ENCODE results near the gene EHMT1.
"Not testable (repeated sequence)": the region's sequence is repeated elsewhere in the genome, so short reads cannot be mapped to it uniquely, and the experiment has no call there.

Gene EHMT1

DNA sequence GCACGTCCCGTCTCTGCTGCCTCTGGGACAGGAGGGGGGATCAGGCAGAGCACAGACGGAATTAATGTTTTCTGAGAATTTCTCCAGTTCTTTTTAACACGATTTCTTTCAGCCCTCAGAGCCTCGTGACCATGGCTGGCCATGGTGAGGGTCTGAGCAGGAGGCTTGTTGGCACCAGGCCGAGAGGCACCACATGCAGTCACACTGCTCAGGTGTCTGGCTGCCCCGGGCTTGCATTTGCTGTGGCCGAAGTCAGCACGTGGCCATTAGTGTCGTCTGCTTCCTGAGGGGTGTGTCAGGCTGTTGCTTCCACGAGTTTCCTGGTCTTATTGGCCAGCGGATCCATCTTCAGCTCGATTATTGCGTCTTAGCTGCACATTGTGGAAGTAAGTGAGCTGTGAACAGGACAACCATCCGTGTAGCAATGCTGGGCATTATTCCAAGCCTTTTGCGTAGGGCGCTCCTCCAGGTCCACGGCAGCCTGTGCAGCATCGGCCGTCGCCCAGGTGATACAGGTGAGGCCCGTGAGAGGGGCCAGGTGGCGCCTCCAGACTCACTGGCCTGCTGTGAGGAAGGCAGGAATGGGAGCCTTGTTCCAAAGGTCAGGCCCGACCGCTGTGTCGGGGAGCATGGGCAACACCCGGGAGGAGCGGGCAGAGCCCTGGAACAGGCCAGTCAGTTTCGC lies 144.6 kb downstream of the EHMT1 start:
- DNase-seq: no peak

DNA sequence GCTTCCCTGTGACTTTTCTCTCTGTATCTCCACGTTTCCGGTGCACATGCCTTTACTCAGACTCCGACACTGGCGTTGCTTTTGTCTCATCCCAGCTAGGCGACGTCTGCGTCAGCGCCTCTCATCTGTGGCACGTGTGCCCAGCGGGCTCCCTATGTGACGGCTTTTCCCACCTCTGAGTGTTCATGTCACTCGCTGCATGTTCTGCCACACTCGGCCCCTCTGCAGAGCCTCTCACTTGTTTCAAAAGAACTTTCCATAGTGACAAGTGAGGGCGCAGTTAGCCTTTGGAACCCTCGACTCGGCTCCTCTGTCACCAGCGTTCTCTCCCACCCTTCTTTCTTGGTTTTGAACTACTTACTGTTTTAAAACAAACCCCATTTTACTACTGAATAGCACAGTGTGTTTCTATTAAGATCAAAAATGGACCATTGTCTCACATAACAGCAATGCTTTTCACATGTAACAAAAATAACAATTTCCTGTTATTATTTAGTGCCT lies 145.4 kb downstream of the EHMT1 start:
- no peak for DNase-seq

DNA sequence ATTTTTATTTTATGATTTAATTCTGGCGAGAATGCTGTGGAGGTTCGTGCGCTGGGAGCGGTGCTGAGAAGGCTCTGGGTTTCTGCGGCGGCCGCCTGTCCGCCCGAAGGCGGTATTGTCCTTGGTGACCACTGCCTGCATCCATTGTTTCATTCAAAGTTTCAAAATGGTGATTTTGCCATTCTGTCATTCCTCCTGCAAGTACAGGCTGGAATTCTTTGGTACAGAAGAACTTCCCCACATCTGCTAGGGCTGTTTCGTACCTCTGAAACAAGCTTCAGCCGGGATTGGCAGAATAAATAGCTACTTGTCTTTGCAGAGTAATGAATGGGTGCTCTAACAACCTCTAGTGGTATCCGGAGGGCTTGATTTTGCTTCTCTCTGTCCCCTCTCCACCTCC lies 146.2 kb downstream of the EHMT1 start:
- DNase-seq: no peak

DNA sequence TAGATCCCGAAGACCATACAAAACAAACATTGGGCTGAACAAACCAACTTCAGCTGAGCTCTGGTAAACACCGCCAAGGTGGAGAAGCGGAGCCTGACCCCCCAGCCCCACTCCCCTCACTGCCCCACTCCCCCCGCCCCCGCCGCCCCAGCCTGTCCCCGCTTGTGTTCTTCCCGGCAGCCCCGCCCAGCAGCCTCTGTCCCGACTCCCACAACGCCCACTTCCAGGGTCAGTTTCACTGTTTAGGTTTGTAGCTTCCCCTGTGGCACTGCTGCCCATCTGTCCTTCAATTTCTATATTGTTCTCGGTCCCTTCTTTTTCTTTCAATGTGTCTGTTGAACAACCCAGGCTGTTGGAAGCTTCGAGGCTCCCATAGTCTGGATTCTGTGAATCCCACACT lies 146.7 kb downstream of the EHMT1 start:
- no peak for DNase-seq

DNA sequence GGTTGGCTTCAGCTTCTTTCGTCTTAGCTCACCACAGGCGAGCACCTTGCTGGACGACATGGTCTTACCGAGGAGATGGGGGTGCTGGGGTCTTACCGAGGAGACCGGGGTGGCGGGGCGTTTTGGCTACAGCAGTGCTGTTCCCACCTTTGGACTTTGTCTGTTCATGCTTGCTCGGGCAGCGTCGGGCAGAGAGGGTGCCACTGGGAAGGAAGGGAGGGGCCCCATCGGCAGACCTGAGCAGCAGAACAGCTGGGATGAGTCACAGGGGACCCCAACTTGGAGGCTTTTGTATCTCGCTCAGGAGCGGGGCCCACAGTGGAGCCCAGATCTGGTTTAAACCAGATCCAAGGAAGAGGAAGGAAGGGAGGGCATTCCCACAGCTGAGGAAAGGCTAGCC lies 152.8 kb downstream of the EHMT1 start:
- no peak for DNase-seq

DNA sequence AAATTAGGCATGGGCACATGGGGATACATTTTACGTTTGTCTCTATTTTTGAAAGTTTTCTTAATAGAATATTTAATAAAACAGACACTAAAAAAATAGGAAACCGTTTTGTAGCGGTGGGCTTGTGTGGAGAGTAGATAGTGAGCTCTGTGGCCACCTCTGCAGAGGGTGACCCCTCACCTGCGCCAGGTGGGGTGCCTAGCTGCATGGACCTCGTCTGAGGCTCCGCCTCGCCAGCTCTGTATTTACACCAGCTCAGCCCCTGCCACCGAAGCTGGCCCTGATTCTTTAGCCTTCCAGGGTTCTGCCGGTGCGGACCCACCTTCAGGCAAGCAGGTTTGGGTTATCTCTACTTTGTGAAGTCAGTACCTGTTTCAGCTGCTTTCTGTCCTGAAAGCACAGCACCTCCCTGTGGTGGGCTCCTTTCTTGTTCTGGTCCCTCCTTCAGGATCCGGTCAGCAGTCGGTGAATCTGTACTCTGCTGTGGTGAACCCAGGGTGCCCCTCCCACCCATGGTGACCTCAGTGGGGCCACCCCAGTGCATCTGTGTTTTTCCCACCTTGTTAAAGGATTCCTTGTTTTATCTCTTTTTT lies 153.6 kb downstream of the EHMT1 start:
- no peak for DNase-seq

DNA sequence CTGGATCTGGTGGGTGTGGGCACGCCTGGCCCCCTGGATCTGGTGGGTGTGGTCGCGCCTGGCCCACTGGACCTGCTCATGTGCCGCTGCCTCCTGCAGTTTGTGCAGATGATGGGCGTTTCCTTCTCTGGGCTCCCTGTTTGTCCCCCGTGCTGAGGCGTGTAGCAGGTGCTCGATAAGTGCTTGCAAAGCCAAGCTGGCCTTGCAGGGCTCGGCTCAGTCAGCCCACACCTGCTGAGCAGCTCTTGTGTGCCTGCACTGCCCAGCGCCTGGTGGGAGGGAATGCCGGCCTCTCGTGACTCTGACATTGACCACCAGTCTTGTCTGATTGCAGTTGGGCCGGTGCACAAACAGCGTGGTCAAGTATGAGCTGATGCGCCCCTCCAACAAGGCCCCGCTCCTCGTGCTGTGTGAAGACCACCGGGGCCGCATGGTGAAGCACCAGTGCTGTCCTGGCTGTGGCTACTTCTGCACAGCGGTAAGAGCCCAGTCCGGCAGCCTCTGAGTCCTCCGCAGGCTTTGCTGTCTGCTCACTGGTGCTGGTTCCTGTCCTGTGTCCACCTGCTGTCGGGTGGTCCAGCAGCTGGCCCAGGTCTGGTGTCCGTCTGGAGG lies 156.1 kb downstream of the EHMT1 start:
- no peak for DNase-seq

DNA sequence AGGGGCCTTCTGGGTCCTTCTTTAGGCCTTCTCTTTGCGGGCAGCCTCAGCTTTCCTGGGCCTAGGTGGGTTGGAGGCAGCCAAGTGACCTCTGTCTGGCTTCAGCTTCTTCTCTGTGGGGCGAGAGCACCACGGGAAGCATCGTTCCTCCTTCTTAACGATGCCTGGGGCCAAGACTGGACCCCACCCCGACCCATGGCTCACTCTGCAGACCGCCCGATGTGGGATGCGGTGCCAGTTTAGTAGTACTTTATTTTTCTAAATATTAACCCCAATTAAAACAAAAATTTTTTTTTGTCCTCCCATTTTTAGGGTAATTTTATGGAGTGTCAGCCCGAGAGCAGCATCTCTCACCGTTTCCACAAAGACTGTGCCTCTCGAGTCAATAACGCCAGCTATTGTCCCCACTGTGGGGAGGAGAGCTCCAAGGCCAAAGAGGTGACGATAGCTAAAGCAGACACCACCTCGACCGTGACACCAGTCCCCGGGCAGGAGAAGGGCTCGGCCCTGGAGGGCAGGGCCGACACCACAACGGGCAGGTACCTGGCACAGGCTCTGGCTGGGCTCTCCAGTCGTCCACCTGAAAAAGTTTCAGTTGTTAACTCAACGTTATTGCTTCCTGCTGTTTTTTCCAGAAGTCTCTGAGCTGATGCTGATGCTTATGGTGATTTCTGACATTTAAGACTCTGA lies 157.6 kb downstream of the EHMT1 start:
- no peak for DNase-seq

DNA sequence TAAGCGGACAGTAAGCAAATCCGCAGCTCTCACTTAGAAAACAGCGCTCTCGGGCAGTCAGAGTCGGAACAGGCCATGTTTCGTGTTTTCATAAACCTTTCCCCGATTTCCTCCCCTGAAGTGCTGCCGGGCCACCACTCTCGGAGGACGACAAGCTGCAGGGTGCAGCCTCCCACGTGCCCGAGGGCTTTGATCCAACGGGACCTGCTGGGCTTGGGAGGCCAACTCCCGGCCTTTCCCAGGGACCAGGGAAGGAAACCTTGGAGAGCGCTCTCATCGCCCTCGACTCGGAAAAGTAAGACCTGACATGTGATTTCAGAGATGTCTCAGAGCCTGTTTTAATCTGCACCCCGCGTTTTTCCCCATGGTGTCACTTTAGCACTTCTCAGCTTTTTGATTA lies 159.0 kb downstream of the EHMT1 start:
- no peak for DNase-seq

DNA sequence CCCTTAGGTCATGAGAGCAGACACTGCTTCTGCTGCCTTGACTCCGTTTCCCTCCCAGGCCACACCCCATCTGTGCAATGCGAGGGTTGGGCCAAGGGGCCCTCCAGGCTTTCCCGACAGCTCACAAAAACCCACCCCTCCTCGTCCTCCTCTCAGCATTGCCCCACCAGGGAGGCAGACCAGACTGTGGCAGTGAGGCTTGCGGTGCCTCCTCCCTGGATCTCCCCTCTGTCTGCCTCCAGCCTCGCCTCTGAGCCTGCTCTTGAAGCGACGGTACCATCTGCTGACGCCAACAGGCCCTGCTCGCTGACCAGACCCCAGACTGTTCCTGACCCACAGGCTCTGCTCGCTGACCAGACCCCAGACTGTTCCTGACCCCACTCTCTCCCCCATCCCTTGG lies 159.5 kb downstream of the EHMT1 start:
- no peak for DNase-seq

DNA sequence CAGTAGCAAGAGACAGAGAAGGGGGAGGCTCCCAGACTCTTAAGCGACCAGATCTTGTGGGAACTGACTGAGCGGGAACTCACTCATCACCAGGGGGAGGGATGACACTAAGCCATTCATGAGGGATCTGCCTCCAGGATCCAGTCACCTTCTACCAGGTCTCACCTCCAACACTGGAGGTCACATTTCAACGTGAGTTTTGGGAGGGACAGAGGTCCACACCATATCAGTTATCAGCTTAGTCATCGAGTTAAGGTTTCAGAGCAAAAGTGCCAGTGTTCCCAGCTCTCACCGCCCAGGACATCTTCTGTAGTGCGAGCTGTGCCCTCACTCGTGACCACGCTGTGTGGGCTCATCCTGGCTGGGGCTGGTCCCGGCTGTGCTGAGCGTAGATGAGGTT lies 160.1 kb downstream of the EHMT1 start:
- DNase-seq: no peak

DNA sequence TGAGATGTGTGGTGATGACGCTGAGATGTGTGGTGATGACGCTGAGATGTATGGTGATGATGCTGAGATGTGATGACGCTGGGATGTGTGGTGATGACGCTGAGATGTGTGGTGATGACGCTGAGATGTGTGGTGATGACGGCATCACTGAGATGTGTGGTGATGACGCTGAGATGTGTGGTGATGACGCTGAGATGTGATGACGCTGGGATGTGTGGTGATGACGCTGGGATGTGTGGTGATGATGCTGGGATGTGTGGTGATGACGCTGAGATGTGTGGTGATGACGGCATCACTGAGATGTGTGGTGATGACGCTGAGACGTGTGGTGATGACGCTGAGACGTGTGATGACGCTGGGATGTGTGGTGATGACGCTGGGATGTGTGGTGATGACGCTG lies 161.2 kb downstream of the EHMT1 start:
- DNase-seq: not testable (repeated sequence)

DNA sequence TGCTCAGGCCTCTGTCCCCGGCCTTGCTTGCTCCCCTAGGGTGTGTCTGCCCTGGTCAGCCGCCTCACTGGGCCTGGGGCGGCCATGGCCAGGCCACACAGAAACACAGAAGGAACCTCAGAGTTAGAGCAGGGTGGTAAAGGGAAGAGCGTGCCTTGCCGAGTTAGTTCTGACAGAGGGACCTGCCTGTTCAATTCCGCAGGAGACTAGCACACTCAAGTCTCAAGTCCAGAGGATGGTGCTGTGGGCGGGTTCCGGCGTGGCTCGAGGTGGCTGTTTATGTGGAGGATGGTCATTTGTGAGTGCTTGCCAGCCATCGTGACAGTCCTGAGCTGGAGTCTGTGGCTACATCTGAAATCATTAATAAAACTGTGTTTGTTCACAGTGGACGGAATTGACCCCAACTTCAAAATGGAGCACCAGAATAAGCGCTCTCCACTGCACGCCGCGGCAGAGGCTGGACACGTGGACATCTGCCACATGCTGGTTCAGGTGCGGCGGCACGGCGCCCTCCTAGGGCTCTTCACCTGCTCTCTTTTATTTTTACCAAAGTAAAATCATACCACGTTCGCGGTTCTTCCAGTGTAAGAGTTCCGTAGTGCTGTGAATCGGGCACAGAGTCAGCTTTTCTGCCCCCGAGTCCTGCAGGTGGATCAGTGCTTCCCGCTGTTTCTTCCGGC lies 163.2 kb downstream of the EHMT1 start:
- DNase-seq: no peak

DNA sequence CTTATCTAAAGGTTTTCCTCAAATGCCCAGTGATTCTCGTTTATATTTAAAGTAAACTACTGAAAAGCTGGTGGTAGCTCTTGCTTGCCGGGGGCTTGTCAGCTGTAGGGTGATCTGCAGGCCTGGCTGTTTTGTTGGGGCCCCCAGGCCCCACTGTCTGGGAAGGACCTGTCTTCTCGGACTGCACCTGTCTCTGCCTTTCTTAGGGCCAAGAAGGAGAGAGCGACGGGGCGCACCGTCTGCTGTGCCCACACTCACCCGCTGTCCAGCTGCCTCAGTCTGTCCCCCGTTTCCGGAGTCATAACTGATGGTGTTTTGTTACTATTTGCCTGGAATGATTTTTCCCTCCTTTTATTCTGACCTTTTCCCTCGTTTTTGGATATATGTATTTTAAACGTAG lies 164.7 kb downstream of the EHMT1 start:
- no peak for DNase-seq

DNA sequence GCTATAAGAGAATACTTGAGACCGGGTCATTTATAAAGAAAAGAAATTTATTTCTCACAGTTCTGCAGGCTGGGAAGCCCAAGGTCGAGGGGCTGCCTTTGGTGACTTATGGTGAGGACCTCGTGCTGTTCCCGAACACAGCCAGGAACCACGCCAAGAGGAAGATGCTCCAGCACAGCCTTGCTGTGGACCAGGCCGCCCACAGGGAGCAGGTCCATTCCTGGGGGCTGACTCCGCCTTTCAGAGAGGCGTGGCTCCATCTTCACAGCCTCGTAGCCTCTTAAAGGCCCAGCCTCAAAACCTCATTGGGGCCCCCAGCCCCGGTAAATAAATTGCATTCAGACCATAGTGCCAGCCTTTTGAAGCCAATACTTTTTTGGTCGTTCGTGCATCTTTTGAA lies 165.2 kb downstream of the EHMT1 start:
- no peak for DNase-seq

DNA sequence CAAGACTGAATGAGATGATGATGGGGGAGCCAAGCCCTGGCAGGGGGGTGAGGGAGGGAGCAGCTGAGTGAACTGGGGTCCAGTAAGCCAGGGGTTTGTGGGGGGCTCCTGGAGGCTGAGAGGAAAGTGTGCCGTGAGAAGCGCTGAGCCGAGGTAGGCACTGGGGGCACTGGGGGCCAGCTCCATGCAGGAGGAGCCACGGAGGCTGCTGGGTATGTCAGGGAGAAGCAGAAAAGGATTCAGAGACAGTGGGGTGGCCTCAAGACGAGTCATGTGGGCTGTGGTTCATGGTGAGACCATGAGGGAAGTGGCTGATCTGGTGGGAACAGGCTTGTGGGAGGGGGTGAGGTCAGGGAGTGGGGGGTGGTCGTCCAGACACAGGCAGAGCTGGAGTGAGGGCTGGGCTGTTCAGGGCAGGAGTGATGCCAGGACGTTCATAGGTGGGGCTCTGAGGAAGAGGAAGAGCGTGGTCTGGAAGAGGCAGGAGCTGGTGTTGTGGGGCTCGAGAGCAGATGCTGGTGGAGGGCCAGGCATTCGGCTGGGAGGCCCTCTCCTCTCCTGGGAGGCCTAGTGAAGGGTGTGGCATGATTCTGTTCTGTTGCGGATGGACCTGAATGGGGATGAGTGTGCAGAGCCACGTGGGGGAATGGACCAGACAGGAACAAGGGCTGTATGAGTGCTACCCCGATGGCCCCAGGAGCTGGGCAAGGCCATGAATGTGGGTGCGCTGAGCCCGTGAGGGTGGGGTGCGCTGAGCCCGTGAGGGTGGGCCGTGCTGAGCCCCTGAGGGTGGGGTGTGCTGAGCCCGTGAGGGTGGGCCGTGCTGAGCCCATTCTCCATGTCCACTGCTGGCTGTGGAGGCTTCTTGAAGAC lies 166.1 kb downstream of the EHMT1 start:
- DNase-seq: no peak

DNA sequence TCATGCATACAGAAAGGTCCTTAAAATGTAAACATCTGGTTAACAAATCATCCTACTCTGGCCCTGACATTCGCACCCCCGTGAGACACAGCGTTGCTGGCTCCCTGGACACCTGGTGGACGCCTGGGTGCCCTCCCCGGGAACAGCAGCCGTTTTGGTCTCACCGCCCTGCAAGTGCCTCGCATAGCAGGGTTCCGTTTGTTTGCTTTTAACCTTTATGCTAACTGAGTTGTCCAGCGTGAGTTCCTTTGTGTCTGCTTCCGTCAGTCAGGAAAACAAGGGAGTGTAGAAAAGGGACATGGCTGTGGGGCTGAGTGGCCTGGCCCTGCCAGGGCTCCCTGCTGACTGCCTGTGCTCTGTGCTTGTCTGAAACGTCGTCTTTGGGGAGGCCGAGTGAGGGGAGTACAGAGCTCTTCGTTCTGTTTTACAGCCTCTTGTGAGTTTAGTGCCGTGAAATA lies 166.9 kb downstream of the EHMT1 start:
- no peak for DNase-seq

DNA sequence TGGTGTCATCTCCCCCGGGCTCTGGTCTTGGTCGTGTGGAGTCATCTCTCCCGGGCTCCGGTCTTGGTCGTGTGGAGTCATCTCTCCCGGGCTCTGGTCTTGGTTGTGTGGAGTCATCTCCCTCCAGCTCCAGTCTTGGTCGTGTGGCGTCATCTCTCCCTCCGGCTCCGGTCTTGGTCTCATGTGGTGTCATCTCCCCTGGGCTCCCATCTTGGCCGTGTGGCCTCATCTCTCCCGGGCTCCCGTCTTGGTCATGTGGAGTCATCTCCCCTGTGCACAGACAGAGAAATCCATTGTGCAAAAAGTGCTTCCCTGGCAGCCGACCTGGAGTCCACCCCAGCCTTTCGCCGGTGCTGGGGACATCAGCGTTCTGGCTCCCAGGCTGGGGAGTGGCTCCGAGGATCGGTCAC lies 167.7 kb downstream of the EHMT1 start:
- no peak for DNase-seq

DNA sequence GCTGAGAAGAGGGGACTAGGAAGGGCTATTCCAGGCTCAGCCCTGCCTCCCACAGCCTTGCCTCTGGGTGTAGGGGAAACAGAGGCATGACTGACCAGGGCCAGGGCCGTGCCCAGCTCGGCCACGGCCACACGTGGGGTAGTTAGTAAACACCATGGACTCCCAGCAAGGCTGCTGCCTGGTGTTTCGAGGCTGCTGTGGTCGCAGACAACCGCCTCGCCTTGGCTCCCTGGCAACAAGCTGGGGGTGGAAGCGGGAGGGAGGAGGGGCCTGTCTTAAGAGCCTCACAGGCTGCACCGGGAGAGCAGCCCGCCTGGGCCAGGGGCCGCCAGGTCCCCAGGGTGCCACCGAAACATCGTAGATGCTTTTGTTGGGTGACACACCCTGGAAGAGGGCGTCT lies 168.6 kb downstream of the EHMT1 start:
- DNase-seq: no peak

DNA sequence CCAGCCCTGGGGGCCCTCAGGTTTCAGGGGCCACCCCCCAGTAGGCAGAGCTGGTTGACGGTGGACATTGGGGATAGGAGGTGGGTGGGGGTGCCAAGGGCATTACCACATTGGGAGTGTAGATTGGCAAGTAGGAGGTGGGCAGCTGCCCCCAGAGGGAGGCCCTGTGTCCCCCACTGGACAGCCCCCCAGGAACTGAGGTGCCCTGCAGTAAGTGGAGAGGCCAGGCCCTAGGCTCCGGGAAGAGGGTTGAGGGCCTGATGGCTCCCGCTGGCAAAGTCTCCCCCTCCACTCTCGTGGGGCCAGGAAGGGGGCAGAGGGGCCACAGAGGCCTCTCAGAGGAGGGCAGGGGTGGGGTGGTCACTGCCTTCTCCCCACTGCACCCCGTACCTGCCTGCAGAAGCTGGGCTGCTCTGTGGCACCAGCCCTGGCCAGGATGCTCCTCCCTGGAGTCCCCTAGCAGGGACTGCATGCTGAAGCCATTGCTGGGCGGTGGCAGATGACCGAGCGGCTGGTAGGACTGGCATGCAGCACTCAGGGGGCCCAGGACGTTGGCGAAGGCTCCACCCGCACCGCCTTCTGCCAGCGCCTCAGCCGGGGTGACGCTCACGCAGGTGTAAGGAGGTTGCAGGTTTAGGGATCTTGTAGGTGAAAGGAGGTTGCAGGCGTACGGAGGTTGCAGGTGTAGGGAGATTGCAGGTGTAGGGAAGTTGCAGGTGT lies 169.1 kb downstream of the EHMT1 start:
- DNase-seq: no peak

DNA sequence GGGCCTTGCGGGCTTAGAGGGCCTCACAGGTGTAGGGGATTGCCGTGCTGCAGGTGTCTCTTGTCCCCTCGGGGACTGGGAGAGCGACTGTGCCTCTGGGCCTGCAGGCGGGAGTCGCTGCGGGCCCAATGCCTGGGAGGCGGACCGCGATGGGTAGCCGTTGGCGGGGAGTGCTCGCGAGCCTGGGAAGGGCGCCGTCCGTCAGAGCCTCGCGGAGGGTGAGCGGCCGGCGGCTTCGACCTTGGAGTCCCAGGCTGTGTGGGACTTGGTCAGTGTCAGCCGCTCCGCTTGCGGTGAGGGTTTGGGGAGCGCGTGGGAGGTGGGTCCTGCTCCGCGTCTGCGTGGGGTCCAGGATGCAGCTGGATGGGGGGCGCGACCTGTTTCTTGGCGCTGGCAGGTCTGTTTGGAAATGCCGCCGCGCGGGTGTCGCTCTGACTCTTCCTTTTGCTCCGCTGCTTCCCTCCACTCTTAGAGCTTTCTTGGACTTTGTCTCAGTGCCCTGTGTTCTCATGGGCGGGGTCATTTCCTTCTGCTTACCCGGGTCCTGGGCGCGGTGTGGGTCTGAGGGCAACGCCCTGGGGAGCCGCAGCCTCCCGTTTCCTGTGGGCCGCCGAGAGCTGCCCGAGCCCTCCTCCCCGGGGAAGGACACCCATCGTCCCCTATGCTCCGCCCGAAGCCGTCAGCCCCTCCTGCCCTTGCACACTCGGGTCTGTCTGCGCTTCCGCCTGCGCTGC lies 169.9 kb downstream of the EHMT1 start:
- DNase-seq: no peak
